ENCODE data around the gene TMTC1.
A peak's percentile ranks its signal among the peaks of the same experiment; 100 is the strongest.

Gene TMTC1

GRCh38 chr12:29711381-29711780 lies 72.4 kb downstream of the TMTC1 start:
- DNase-seq (ENCODE audit: low read depth) = no peak

GRCh38 chr12:29710104-29710503 lies 73.6 kb downstream of the TMTC1 start:
- no peak for DNase-seq (ENCODE audit: low read depth)

- no peak for DNase-seq (ENCODE audit: low read depth)
Measured at GRCh38 chr12:29709496-29710040, 74.2 kb downstream of the TMTC1 start.

GRCh38 chr12:29709054-29709453 lies 74.7 kb downstream of the TMTC1 start:
- no peak for DNase-seq (ENCODE audit: low read depth)

GRCh38 chr12:29707846-29708245 lies 75.9 kb downstream of the TMTC1 start:
- DNase-seq (ENCODE audit: low read depth) = peak; percentile 71

GRCh38 chr12:29706311-29706710 lies 77.4 kb downstream of the TMTC1 start:
- DNase-seq (ENCODE audit: low read depth) = no peak

GRCh38 chr12:29703528-29703927 lies 80.2 kb downstream of the TMTC1 start:
- no peak for DNase-seq (ENCODE audit: low read depth)

- no peak for DNase-seq (ENCODE audit: low read depth)
Measured at GRCh38 chr12:29702972-29703371, 80.8 kb downstream of the TMTC1 start.

GRCh38 chr12:29702222-29702621 lies 81.5 kb downstream of the TMTC1 start:
- no peak for DNase-seq (ENCODE audit: low read depth)

GRCh38 chr12:29700761-29701481 lies 82.8 kb downstream of the TMTC1 start:
- no peak for DNase-seq (ENCODE audit: low read depth)

- DNase-seq (ENCODE audit: low read depth) = no peak
Measured at GRCh38 chr12:29698756-29699155, 85.0 kb downstream of the TMTC1 start.

GRCh38 chr12:29695800-29696199 lies 87.9 kb downstream of the TMTC1 start:
- DNase-seq (ENCODE audit: low read depth) = no peak

- no peak for DNase-seq (ENCODE audit: low read depth)
Measured at GRCh38 chr12:29695026-29695425, 88.7 kb downstream of the TMTC1 start.

GRCh38 chr12:29694002-29694401 lies 89.7 kb downstream of the TMTC1 start:
- no peak for DNase-seq (ENCODE audit: low read depth)

GRCh38 chr12:29692237-29692636 lies 91.5 kb downstream of the TMTC1 start:
- DNase-seq (ENCODE audit: low read depth) = no peak

- DNase-seq (ENCODE audit: low read depth) = no peak
Measured at GRCh38 chr12:29691161-29691854, 92.4 kb downstream of the TMTC1 start.

GRCh38 chr12:29690728-29691127 lies 93.0 kb downstream of the TMTC1 start:
- DNase-seq (ENCODE audit: low read depth) = no peak

GRCh38 chr12:29688914-29689313 lies 94.8 kb downstream of the TMTC1 start:
- DNase-seq (ENCODE audit: low read depth) = no peak

- no peak for DNase-seq (ENCODE audit: low read depth)
Measured at GRCh38 chr12:29682088-29682487, 101.7 kb downstream of the TMTC1 start.

GRCh38 chr12:29681370-29681769 lies 102.4 kb downstream of the TMTC1 start:
- no peak for DNase-seq (ENCODE audit: low read depth)

- no peak for DNase-seq (ENCODE audit: low read depth)
Measured at GRCh38 chr12:29676676-29677075, 107.1 kb downstream of the TMTC1 start.

- no peak for DNase-seq (ENCODE audit: low read depth)
Measured at GRCh38 chr12:29674463-29674862, 109.3 kb downstream of the TMTC1 start.

GRCh38 chr12:29673346-29673745 lies 110.4 kb downstream of the TMTC1 start:
- peak; percentile 38 for DNase-seq (ENCODE audit: low read depth)
